PC-3 (cell line): ENCODE results near the gene ARHGAP26. TPM values are rescaled to one million over a fixed set of nuclear protein-coding genes. Genes with fewer than 3 reads are reported as not detected.

Experiments used
- ATAC-seq: fragments of 200-7000 bp; cut with Tn5 transposase; 2 replicates; pipeline ENCODE4 v1.9.1; 2020; ENCODE audit warnings: mild to moderate bottlenecking, moderate library complexity
- BruUV-seq: library from RNA; stranded (reverse); fragments of 400-500 nt; replicated peaks from 2 replicates; lab custom pipeline; 2021; lab: Mats Ljungman, UMichigan
- CTCF ChIA-PET: fragments of 300-600 bp; sonication (Branson Sonifier 250); formaldehyde crosslinking; loops from one replicate; lab custom pipeline; 2022; ENCODE audit warnings: antibody characterized with exemption; lab: Charles Lee
- POLR2A ChIA-PET: fragments of 300-600 bp; sonication (Branson Sonifier 250); formaldehyde crosslinking; loops from one replicate; lab custom pipeline; 2022; ENCODE audit warnings: antibody characterized with exemption; ENCODE audit not compliant: unreplicated experiment; lab: Charles Lee
- DNase-seq: peaks from one replicate; pipeline ENCODE4 v3.0.0-alpha.2; 2015
- H2AFZ ChIP-seq: fragments of 300-600 bp; sonication (generic); 2 replicates; pipeline ENCODE4 v1.6.0; 2016; ENCODE audit warnings: antibody characterized with exemption, low read length
- H3F3A ChIP-seq: fragments of 300-600 bp; sonication (generic); one replicate; pipeline ENCODE4 v1.6.0; 2017; ENCODE audit warnings: antibody characterized with exemption, low read length, control low read depth, mild to moderate bottlenecking; ENCODE audit not compliant: unreplicated experiment
- H3K27ac ChIP-seq: fragments of 300-600 bp; sonication (generic); 2 replicates; pipeline ENCODE4 v1.5.1; 2016; ENCODE audit warnings: mild to moderate bottlenecking, low read length
- H3K27me3 ChIP-seq: fragments of 300-600 bp; sonication (generic); 2 replicates; pipeline ENCODE4 v1.6.1; 2016; ENCODE audit warnings: low read length, mixed read lengths
- H3K36me3 ChIP-seq: fragments of 300-600 bp; sonication (generic); 2 replicates; pipeline ENCODE4 v1.6.1; 2016; ENCODE audit warnings: low read depth, mixed run types, low read length, mixed read lengths
- H3K4me1 ChIP-seq: fragments of 300-600 bp; sonication (generic); 2 replicates; pipeline ENCODE4 v1.5.1; 2016; ENCODE audit warnings: low read length; ENCODE audit not compliant: insufficient read depth
- H3K4me2 ChIP-seq: fragments of 300-600 bp; sonication (generic); 2 replicates; pipeline ENCODE4 v1.6.0; 2016; ENCODE audit warnings: low read length
- H3K4me3 ChIP-seq: fragments of 300-600 bp; sonication (generic); 2 replicates; pipeline ENCODE4 v1.5.1; 2016; ENCODE audit warnings: mild to moderate bottlenecking, low read length, mixed read lengths
- H3K79me2 ChIP-seq: fragments of 300-600 bp; sonication (generic); 2 replicates; pipeline ENCODE4 v1.6.1; 2017; ENCODE audit warnings: low read length, mixed read lengths
- H3K9ac ChIP-seq: fragments of 300-600 bp; sonication (generic); 2 replicates; pipeline ENCODE4 v1.6.0; 2016; ENCODE audit warnings: mild to moderate bottlenecking, low read length
- H3K9me2 ChIP-seq: fragments of 300-600 bp; sonication (generic); replicated peaks from 2 replicates; pipeline ENCODE4 v1.6.1; 2016; ENCODE audit warnings: mixed run types, low read length, mixed read lengths
- H3K9me3 ChIP-seq: fragments of 300-600 bp; sonication (generic); 2 replicates; pipeline ENCODE4 v1.6.1; 2016; ENCODE audit warnings: low read length, mixed read lengths
- H4K20me1 ChIP-seq: fragments of 300-600 bp; sonication (generic); 2 replicates; pipeline ENCODE4 v1.6.1; 2016; ENCODE audit warnings: low read length, mixed read lengths
- CTCF ChIP-seq: fragments of 300-600 bp; sonication (generic); conservative IDR thresholded peaks from 2 replicates; pipeline ENCODE4 v1.5.1; 2017; ENCODE audit warnings: antibody characterized with exemption, low read depth, mild to moderate bottlenecking, low read length
- EZH2 ChIP-seq: fragments of 300-600 bp; sonication (generic); IDR thresholded peaks from one replicate; pipeline ENCODE4 v1.6.1; 2017; ENCODE audit warnings: antibody characterized with exemption, mild to moderate bottlenecking, low read length; ENCODE audit not compliant: unreplicated experiment
- EZH2phosphoT487 ChIP-seq: fragments of 300-600 bp; sonication (generic); IDR thresholded peaks from 2 replicates; pipeline ENCODE4 v1.6.1; 2018; ENCODE audit warnings: mild to moderate bottlenecking, antibody characterized with exemption, low read length, borderline replicate concordance
- intact Hi-C: fragments of 100-400 bp; cut with micrococcal nuclease; formaldehyde crosslinking; loops from 2 replicates; pipeline ENCODE4 v1.9.0; 2023
- total RNA-seq: library from RNA; depleted of rRNA; stranded (reverse); fragments of >200 nt; gene quantifications from 2 replicates; pipeline ENCODE4 v1.2.3, GENCODE V29; 2014

Gene ARHGAP26
- total RNA-seq, 1 experiment from 2014 or later, result 11.7 TPM

GRCh38 chr5:142865631-142866030 is 95.5 kb downstream of the ARHGAP26 start:
- H3K4me2 ChIP-seq, result no peak overlapping the region
- no peak overlapping the region for H2AFZ ChIP-seq
- no peaks in the 10 kb centered on the region for H3K36me3 ChIP-seq
- TF ChIP-seq CTCF (no peak), EZH2 (no peak), EZH2phosphoT487 (no peak)
- no peaks in the 10 kb centered on the region for H3K27me3 ChIP-seq
- H3F3A ChIP-seq, result no peaks in the 10 kb centered on the region
- peaks cover 13% of the 10 kb centered on the region for H3K4me1 ChIP-seq
- peaks cover 23% of the 10 kb centered on the region for H3K79me2 ChIP-seq
- no TSS peak for BruUV-seq
- no peaks in the 10 kb centered on the region for H3K9me2 ChIP-seq
- no peak overlapping the region for H3K27ac ChIP-seq
- ChIA-PET POLR2A (no interaction called here), CTCF (no interaction called here)
- no peak overlapping the region for H3K4me3 ChIP-seq
- no peak overlapping the region for H3K9ac ChIP-seq
- DNase-seq (no peak), ATAC-seq (no peak)
- intact Hi-C loops, result loop anchor here (2.0 kb wide), 2 partner anchors 25 to 43 kb away; no protein-coding TSS in a partner anchor
- no peaks in the 10 kb centered on the region for H4K20me1 ChIP-seq
- no peaks in the 10 kb centered on the region for H3K9me3 ChIP-seq

- peak overlapping the region; percentile 85 for H3K4me2 ChIP-seq
- ChIA-PET CTCF (interaction anchor here (0.7 to 1.5 kb wide), 6 partner anchors 21 to 205 kb away, joined by 3 to 19 read pairs (median 6); partner anchors contain the start of gene ARHGAP26), POLR2A (interaction anchor here (0.5 kb wide), 1 partner anchor 17 kb away, joined by 3 read pairs; no protein-coding TSS in a partner anchor)
- no peaks in the 10 kb centered on the region for H3F3A ChIP-seq
- BruUV-seq, result no TSS peak
- H3K4me3 ChIP-seq, result peak overlapping the region; percentile 21; the same call in 1 of the 2 replicates
- no peaks in the 10 kb centered on the region for H3K36me3 ChIP-seq
- peaks cover 32% of the 10 kb centered on the region for H3K79me2 ChIP-seq
- peaks cover 23% of the 10 kb centered on the region for H3K4me1 ChIP-seq
- H4K20me1 ChIP-seq, result no peaks in the 10 kb centered on the region
- H3K27ac ChIP-seq, result peak overlapping the region; percentile 55
- intact Hi-C loops, result loop anchor here (1.0 to 2.0 kb wide), 4 partner anchors 14 to 96 kb away; partner anchors contain the start of gene ARHGAP26
- DNase-seq (peak; percentile 76), ATAC-seq (peak; percentile 90)
- TF ChIP-seq EZH2phosphoT487, result no peak
- peak; percentile 79 for TF ChIP-seq CTCF
- no peaks in the 10 kb centered on the region for H3K9me3 ChIP-seq
- peak overlapping the region; percentile 61 for H2AFZ ChIP-seq
- H3K27me3 ChIP-seq, result no peaks in the 10 kb centered on the region
- peak overlapping the region; percentile 31; the same call in 1 of the 2 replicates for H3K9ac ChIP-seq
- no peaks in the 10 kb centered on the region for H3K9me2 ChIP-seq
Measured at GRCh38 chr5:142866563-142867275, 96.5 kb downstream of the ARHGAP26 start.

- Histone ChIP-seq H3K36me3 (no peaks in the 10 kb centered on the region), H3K79me2 (peaks cover 31% of the 10 kb centered on the region), H3K4me2 (no peak overlapping the region), H2AFZ (no peak overlapping the region), H3K9me3 (no peaks in the 10 kb centered on the region), H3K27ac (no peak overlapping the region), H3K4me3 (no peak overlapping the region), H3K4me1 (peaks cover 54% of the 10 kb centered on the region), H3K9me2 (no peaks in the 10 kb centered on the region), H3K27me3 (no peaks in the 10 kb centered on the region), H3K9ac (no peak overlapping the region), H4K20me1 (no peaks in the 10 kb centered on the region), H3F3A (no peaks in the 10 kb centered on the region)
- TF ChIP-seq EZH2 (no peak), CTCF (no peak), EZH2phosphoT487 (no peak)
- ChIA-PET CTCF (no interaction called here), POLR2A (no interaction called here)
- DNase-seq (no peak), ATAC-seq (no peak)
- intact Hi-C loops, result no loop called here
- no TSS peak for BruUV-seq
Measured at GRCh38 chr5:142869886-142870285, 99.7 kb downstream of the ARHGAP26 start.
